Camera-type eye (tissue), 1 donor: ENCODE data around the gene MYEF2. TPM values are rescaled to one million over a fixed set of nuclear protein-coding genes. Genes with fewer than 3 reads are reported as not detected.

Experiments
- total RNA-seq: library from RNA; depleted of rRNA; stranded (reverse); fragments of >200 nt; gene quantifications from one replicate; pipeline ENCODE4 v1.2.3, GENCODE V29; 2014

The MYEF2 gene, protein sequence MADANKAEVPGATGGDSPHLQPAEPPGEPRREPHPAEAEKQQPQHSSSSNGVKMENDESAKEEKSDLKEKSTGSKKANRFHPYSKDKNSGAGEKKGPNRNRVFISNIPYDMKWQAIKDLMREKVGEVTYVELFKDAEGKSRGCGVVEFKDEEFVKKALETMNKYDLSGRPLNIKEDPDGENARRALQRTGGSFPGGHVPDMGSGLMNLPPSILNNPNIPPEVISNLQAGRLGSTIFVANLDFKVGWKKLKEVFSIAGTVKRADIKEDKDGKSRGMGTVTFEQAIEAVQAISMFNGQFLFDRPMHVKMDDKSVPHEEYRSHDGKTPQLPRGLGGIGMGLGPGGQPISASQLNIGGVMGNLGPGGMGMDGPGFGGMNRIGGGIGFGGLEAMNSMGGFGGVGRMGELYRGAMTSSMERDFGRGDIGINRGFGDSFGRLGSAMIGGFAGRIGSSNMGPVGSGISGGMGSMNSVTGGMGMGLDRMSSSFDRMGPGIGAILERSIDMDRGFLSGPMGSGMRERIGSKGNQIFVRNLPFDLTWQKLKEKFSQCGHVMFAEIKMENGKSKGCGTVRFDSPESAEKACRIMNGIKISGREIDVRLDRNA
- 125 TPM for total RNA-seq

DNA sequence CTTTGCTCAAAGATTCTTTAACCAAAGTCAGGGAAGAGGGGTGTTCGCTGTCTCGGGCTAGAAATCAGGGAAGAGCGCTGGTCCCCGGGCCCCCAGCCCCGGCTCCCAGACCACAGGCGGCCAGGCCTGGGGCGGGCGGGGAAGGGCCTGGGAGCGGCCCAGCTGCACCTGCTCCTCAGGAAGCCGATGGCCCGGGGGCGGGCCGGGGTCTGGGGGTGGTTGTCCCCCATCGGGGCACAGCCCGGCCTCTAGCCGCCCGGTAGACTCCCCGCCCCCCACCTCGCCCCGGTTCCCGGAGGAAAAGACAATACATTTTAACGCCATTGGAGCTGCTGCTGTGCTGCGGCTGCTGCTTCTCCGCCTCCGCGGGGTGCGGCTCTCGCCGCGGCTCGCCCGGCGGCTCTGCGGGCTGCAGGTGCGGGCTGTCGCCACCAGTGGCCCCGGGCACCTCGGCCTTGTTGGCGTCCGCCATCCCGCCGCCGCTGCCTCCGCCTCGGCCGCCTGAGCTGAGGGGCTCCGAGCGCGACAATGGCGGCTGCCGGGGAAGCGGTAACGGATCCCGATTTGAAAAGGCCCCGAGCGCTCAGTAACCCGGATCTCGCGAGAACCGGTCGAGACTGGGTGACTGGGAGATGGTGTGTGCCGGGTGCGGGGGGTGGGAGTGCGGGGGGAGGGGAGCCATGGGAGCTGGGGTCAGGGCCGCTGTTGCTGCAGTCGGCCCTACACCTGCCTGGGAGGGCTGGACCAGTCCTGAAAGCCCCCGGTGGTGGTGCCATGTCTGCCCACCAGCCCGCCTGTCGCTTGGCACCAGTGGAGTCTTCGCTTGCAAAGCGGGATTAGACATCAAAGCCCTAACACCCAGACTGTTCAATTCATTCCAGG lies at the start of gene MYEF2:
Gene MYEF2, minus strand, starts transcription at position 530 of the 882 bp plus-strand sequence. Its CDS starts 58 bp downstream, at position 472.

DNA sequence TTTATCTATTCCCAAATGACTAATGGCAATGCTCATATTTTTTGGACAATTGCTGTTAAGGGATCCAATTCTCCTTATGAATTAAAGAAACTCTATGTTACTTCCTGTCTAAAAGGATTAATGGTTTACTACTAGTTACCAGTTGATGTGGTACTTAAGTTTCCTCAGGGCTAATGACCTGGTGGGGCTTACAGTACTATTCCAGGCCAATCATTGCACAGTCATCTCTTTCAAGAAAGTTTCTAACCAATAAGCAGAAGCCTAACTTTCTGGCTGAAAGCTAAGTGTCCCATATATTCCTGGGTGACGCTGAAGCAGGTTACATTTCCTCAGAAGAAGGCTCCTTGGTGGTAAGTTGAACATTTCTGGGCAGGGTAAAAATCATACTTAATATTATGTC lies 27.9 kb upstream of the MYEF2 start, which contains the start of gene SLC12A1:
Gene SLC12A1, plus strand, starts transcription at position 322 of the 400 bp plus-strand sequence. CDS start 1,418 bp downstream, outside the sequence.

DNA sequence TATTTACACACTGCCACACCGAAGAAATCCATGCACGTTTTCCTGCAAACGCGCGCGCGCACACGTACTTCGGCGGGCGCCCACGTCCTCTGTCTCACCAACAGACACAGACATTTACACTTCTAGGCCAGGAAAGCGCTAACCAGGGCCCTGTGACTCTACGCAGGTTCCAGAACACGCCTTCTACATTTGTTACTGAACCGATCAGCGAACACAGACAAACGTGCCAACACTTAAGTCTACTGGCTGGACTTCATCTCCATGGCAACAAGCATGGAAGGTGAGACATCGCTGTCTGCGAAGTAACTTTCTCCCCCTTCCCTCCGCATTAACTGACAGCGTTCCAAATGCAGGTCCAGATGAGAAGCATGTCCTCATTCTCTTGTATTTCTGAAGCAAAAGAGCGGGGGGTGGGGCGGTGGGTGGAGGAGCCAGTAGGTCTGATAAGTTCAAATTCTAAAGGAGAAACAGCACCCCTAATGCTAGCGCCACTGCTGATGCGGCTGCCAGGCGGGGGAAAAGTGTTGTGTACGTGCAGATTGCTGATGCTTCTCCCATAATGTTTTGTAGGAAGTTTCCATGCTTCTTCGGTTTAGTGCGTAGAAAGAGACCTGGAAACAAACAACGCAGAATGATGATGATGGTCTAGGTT lies 13.6 kb upstream of the MYEF2 start, which contains the start of gene CTXN2:
Gene CTXN2, plus strand, starts transcription at position 92 of the 652 bp plus-strand sequence. CDS start 9,636 bp downstream, outside the sequence.

DNA sequence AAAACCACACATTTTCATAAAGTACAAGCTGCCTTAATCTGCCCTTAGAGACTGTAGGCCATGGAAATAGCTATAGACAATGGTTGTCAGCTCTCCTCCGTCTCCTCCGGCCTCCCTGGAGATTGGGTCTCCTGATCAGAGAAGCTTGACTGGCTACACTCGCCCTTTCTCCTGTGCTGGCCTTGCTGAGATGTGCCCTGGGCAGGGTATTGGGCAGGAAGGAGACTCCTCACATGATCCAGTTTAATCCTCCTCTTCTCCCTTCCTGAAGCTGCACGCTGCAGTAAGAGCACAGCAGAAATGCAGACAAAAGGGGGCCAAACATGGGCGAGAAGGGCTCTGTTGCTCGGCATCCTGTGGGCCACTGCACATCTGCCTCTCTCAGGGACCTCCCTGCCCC lies 57.4 kb downstream of the MYEF2 start, which contains the start of gene SLC24A5:
Gene SLC24A5, plus strand, starts transcription at position 246 of the 400 bp plus-strand sequence. Its CDS starts 55 bp downstream, at position 301.

Other genes starting within 250 kb of the MYEF2 start
- gene SLC24A5, start 57.3 kb downstream of the MYEF2 start, total RNA-seq: 22.1 TPM
- not detected for gene CTXN2, start 13.4 kb upstream of the MYEF2 start, total RNA-seq
- gene SLC12A1, start 28.0 kb upstream of the MYEF2 start, total RNA-seq: 2.1 TPM
- 67.7 TPM for gene DUT, start 153.1 kb upstream of the MYEF2 start, total RNA-seq